ACHN (cell line): ENCODE data around the gene AGO3.

ENCODE experiments used
- DNase-seq: peaks from one replicate; pipeline ENCODE4 v3.0.0-alpha.2; 2015
- in situ Hi-C: cut with HindIII; loops from 2 replicates; pipeline ENCODE4 v1.10.0; 2017; ENCODE audit warnings: low sequenced_read_pairs, low pct_ligation_motif_present, low pct_unique_long_range_greater_than_20kb

Gene AGO3

GRCh38 chr1:36062315-36062714 is 131.4 kb downstream of the AGO3 start:
- DNase-seq: no peak
- in situ Hi-C loops: no loop called here

- in situ Hi-C loops: no loop called here
- no peak for DNase-seq
Measured at GRCh38 chr1:36067871-36068270, 137.0 kb downstream of the AGO3 start.

DNA sequence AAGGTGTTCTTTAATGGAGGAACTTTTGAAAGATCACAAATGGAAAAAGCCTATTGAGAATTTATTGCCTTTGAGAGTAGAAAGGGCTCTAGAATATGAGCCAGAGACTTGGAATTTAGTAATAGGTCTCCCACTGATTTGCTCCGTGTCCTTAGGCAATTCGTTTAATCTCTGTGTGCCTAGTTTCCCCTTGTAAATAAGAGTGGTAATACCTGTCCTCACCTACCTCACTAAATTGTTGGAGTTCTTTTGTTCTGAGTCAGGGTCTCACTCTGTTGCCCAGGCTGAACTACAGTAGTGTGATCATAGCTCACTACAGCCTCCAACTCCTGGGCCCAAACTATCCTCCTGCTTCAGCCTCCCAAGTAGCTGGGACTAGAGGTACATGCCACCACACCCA is 138.0 kb downstream of the AGO3 start:
- no peak for DNase-seq
- in situ Hi-C loops: no loop called here

GRCh38 chr1:36070349-36070748 is 139.4 kb downstream of the AGO3 start:
- no peak for DNase-seq
- in situ Hi-C loops: no loop called here

- in situ Hi-C loops: no loop called here
- no peak for DNase-seq
Measured at GRCh38 chr1:36076979-36077573, 146.2 kb downstream of the AGO3 start.

DNA sequence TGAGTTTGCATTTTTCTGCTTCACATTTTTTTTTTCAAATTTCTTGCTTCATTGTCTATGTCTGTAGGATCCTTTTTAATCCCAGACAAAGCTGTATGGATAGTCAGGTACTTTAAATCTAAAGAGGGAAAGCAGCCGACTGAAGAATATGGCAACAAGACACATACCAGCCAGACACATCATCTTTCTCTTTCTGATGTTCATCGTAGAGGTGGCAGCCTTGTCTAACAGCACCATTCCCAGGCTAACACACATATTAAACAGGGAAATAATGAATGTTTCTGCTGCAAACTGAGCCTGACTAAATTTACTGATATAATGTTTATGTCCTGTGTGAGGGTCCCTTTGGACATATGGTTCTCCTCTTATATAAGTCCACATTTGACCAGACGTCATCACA is 149.3 kb downstream of the AGO3 start:
- in situ Hi-C loops: no loop called here
- no peak for DNase-seq

DNA sequence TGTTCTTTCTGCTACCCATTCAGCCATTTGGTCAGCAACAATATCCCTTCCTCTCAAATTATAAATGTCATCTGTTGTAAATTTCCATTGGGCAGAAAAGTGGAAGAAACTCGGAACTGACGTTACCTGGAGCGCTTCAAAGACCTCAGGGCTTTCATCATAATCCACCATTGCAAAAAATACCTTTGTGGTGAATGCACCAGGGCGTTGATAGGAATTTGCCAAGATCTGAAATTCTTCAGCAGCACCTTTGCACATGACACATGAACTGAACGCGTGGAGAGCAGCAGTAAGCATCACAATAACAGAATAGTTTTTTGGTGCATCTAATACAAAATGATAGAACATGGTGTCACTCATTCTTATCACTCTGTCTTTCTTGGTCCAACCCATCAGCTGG is 149.9 kb downstream of the AGO3 start:
- in situ Hi-C loops: no loop called here
- DNase-seq: no peak

DNA sequence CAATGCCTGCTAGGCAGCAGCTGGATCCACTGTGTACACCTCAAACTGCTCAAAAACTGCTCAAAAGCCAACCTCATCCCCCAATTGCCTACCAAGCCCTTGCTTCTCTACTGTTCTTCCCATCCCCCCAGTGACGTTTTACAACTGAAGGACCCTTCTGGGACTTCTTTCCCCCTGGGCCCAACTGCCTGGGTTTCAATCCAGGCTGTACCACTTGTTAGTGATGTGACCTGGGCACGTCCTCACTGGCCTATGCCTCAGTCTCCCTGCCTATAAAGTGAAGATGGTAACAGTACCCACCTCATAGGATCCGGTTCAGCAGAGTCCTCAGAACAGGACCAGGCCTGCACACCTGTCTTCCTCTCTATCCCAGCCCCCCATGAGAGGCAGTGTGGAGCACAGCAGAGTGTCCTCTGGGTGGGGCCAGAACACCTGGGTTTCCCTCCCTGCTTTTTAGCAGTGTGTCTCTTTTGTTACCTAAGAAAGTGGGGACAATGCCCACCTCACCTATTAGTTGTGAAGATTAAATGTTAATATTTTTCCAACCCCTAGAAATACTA is 151.1 kb downstream of the AGO3 start:
- DNase-seq: no peak
- in situ Hi-C loops: no loop called here

GRCh38 chr1:36083219-36083618 is 152.3 kb downstream of the AGO3 start:
- no peak for DNase-seq
- in situ Hi-C loops: no loop called here

- DNase-seq: peak; percentile 37
- in situ Hi-C loops: no loop called here
Measured at GRCh38 chr1:36083635-36084496, 153.0 kb downstream of the AGO3 start, which contains the start of gene TEKT2. TEKT2 (plus strand) TSS chr1:36084094; CDS start chr1:36084922, 828 bp downstream.

GRCh38 chr1:36084497-36085115 is 153.7 kb downstream of the AGO3 start:
- DNase-seq: no peak
- in situ Hi-C loops: no loop called here

DNA sequence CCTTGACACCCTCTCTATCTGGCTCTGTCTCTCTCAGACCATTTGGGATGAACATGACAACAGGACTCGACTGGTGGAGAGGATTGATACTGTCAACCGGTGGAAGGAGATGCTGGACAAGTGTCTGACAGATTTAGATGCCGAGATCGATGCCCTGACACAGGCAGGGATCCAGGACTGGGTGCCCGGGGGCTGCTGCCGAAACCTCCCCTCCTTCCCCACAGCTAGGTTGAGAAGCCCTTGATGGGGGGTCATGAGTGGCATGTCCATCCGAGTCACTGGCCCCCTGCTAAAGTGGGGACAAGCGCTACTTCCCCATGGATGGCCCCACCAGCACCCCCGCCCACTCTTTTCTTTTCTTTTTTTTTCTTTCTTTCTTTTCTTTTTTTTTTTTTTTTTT is 154.2 kb downstream of the AGO3 start:
- in situ Hi-C loops: no loop called here
- DNase-seq: no peak

DNA sequence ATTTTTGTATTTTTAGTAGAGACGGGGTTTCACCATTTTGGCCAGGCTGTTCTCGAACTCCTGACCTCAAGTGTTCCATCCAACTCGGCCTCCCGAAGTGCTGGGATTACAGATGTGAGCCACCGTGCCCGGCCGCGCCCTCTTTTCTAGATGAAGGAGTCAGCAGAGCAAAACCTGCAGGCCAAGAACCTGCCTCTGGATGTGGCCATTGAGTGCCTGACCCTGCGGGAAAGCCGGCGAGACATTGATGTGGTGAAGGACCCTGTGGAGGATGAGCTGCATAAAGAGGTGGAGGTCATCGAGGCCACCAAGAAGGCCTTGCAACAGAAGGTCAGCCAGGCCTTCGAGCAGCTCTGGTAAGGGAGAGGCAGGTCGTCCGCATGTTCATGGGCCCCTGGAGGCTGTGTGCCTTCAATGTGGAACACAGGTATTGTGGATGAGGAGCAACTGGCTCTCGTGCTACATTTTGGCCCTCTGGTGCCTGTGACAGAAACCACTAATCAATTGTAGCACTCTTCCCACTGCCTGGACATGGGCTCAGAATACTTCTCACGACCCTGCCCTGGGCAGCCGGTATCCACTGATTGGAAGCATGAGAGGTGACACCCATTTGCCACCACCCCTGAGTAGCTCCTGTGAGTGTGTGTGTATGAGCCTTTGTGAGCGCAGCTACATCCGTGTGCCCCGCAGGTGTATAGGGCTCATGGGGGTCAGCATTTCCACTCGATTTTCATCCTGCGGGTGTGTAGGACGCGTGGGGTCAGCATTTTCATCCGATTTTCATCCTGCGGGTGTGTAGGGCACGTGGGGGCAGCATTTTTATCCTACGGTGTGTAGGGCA is 155.0 kb downstream of the AGO3 start:
- in situ Hi-C loops: no loop called here
- no peak for DNase-seq

DNA sequence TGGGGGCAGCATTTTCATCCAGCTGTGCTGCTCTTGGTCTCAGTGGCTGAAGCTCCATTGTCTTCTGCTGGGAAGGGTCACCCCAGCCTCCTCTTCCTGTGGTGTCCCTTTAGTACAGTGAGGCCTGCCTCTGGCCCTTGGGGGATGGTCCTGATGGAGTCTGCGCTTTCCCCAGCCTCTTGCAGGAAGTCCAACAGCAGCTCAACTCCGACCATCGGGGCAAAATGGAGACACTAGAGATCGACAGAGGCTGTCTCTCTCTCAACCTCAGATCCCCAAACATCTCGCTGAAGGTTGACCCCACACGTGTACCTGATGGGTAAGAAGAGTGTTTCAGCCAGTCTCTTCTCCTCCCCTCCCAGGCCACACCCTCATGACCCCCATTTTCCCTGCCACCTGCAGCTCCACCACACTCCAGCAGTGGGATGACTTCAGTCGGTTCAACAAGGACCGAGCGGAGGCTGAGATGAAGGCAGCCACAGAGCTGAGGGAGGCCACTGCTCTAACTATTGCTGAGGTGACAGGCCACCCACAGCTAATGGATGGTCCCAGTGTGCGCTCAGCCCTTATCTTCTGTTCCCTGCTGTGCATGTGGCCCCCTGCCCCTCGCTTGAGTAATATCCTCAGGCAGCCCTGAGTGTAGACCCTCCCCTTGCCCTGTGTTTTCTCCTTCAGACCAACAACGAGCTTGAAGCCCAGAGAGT is 155.8 kb downstream of the AGO3 start:
- DNase-seq: no peak
- in situ Hi-C loops: no loop called here

GRCh38 chr1:36087233-36088123 is 156.6 kb downstream of the AGO3 start:
- in situ Hi-C loops: no loop called here
- no peak for DNase-seq

DNA sequence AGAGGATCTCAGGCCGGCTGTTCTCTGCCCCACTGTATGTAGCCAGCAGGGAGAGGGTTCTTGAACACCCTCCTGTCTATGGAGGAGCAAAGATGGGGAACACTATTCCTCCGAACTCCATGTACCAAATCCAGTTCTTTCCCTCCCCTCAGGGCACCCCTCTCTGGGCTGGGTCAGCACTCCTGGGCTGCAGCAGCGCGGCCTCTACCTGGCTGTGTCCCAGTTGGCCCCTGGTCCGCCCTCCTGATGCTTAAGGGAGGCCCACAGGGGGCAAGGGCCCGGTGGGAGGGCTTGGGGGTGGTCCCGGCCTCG is 157.3 kb downstream of the AGO3 start:
- in situ Hi-C loops: no loop called here
- DNase-seq: no peak
